Stomach (tissue), 4 donors: ENCODE results near the gene ATP11B.
"Not testable (repeated sequence)": the region's sequence is repeated elsewhere in the genome, so short reads cannot be mapped to it uniquely, and the experiment has no call there.

Experiments
- CTCF ChIP-seq, 7 experiments: fragments of 450-650 bp in 4 of 7; fragments of 200-600 bp in 3 of 7; sonication (generic) in 3 of 7; IDR thresholded peaks; one replicate each; pipeline ENCODE4 v1.5.1; 2016 to 2019; ENCODE audit warnings: antibody characterized with exemption in 7 of 7, control low read depth in 2 of 7, mild to moderate bottlenecking in 1 of 7
- EP300 ChIP-seq: sonication (generic); formaldehyde crosslinking; IDR thresholded peaks from one replicate; pipeline ENCODE4 v1.6.1; 2017; ENCODE audit warnings: antibody characterized with exemption
- POLR2AphosphoS5 ChIP-seq, 3 donors: sonication (generic); formaldehyde crosslinking; IDR thresholded peaks; one replicate each; pipeline ENCODE4 v1.6.1; 2016; ENCODE audit warnings: antibody characterized with exemption in 3 of 3

- not testable (repeated sequence) for TF ChIP-seq CTCF (IDR thresholded peaks at IDR 0.05); EP300; POLR2AphosphoS5 (IDR thresholded peaks at IDR 0.05)
Observed at GRCh38 chr3:182822260-182822659, 29.0 kb downstream of the ATP11B start.
